NCI-H345 treated with DMSO at 0.1 percent for 48 hours (cell line): ENCODE results near the gene TUB.

Source experiments
- DNase-seq: peaks from one replicate; lab custom pipeline; 2025; ENCODE audit not compliant: unreplicated experiment; lab: John Stamatoyannopoulos, UW

The TUB gene, protein sequence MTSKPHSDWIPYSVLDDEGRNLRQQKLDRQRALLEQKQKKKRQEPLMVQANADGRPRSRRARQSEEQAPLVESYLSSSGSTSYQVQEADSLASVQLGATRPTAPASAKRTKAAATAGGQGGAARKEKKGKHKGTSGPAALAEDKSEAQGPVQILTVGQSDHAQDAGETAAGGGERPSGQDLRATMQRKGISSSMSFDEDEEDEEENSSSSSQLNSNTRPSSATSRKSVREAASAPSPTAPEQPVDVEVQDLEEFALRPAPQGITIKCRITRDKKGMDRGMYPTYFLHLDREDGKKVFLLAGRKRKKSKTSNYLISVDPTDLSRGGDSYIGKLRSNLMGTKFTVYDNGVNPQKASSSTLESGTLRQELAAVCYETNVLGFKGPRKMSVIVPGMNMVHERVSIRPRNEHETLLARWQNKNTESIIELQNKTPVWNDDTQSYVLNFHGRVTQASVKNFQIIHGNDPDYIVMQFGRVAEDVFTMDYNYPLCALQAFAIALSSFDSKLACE

GRCh38 chr11:8080674-8081590 is at the start of gene TUB:
Gene TUB, plus strand, starts transcription at chr11:8081211. Its CDS starts 300 bp downstream, at chr11:8081511.
- no peak for DNase-seq

- DNase-seq = no peak
These were observed 49.5 kb upstream of the TUB start for GRCh38 chr11:8031248-8032115.

DNA sequence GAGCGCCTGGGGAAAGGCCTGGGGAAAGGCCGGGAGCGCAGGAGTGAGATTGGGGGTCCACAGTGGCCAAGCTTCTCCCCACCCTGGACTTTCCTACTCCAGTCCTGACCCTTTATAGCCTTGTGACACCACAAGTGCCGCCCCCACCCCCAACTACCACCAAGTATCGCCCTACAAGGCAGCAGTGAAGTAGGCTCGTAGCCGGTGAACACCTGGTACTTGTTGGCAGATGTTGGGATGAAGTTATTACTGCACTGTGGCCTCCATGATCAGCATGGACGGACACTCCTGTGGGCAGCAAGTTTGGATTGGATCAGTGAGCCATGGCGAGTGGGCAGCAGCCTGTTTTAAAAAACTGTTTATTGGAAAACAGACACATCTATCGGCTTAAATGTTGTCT is 48.9 kb upstream of the TUB start:
- DNase-seq = no peak

DNA sequence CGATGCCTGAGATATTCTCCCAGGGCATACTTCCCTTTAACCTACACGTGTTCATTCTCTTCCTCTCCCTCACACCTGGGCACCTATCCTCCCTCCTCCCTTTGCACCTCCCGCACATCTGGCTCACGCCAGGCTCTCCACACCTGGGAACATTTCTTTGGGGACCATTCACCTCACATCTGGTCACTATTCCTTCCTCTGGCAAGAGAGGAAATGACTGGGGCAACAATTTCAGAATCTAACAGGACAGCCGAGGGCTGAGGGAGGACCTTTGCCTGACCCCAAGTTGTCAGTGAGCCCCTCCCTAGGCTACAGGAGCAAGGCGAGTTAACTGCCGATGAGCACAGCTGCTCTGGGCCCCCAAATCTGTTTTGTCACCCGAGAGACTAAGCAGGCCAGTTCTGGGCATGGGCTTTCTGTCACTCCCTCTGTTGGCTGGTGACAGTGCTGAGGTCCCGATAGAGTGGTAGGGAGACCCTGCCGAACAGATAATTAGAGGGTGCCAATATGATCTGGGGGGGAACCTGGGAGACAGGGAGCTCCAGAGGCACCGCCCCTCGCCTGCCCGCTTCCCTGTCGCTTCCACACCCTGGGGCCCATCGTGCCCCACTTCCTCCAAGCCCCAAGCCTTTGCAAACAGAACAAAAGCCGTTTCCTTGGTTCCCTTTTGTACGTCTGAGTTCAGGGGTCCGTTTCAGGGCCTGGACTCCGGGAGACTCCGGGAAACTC is 48.3 kb upstream of the TUB start:
- no peak for DNase-seq

GRCh38 chr11:8033305-8034105 is 47.5 kb upstream of the TUB start:
- DNase-seq = peak; percentile 28

GRCh38 chr11:8034106-8034585 is 46.9 kb upstream of the TUB start:
- no peak for DNase-seq

- no peak for DNase-seq
These were observed 46.3 kb upstream of the TUB start for GRCh38 chr11:8034604-8035190.

GRCh38 chr11:8035200-8035855 is 45.7 kb upstream of the TUB start:
- no peak for DNase-seq

- DNase-seq = no peak
These were observed 44.8 kb upstream of the TUB start for GRCh38 chr11:8036002-8036802.

- DNase-seq = no peak
These were observed 44.0 kb upstream of the TUB start for GRCh38 chr11:8036986-8037385.

GRCh38 chr11:8038393-8038792 is 42.6 kb upstream of the TUB start:
- no peak for DNase-seq

DNA sequence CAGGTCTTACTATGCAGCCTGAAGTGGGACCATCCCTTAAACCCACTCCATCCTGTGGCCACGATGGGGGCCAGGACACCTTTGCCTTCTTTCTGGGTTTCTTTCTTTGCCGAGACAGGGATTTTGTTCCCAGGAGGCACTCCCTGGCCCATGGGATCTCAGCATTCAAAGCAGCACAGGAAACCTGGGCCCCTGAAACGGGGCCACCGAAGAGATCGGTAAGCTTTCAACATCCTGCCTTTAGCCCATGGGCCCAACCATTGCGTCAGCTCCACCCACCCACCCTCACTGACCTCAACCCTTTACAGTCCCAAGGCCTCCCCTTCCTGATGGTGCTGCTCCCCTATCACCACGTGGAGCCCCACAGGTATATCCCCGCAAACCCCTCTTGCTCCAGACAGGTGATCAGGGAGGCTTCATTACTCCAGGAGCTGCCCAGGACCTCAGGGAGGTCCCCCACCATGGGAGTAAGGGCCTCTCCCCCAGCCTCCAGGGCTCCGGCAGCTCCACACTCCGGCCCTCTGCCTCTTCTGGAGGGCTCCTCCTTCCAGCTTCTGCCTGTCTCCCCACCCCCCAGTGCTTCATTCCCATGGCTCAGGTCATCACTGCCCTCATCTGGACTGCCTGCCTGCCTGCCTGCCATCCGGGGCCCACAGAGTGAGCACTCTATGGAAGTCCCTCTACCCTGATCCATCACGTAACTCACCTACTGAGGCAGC is 42.0 kb upstream of the TUB start:
- DNase-seq = no peak

GRCh38 chr11:8039530-8040260 is 41.3 kb upstream of the TUB start:
- no peak for DNase-seq

GRCh38 chr11:8040261-8040920 is 40.6 kb upstream of the TUB start:
- DNase-seq = no peak

- DNase-seq = no peak
These were observed 40.1 kb upstream of the TUB start for GRCh38 chr11:8040921-8041285.

GRCh38 chr11:8041576-8041975 is 39.4 kb upstream of the TUB start:
- DNase-seq = no peak
